ENCODE results near the gene STARD3NL. TPM values are rescaled to one million over a fixed set of nuclear protein-coding genes. Genes with fewer than 3 reads are reported as not detected.

STARD3NL gene
- total RNA-seq, 1 experiment from 2014 or later: 37.4 TPM

GRCh38 chr7:38178695-38179344 lies 775 bp downstream of the STARD3NL start:
- Histone ChIP-seq H3K9me3 (ENCODE audit: low read length) (no peaks in the 10 kb centered on the region), H3K27me3 (ENCODE audit: low read length) (no peaks in the 10 kb centered on the region), H4K20me1 (ENCODE audit: low read length) (no peaks in the 10 kb centered on the region), H3K9me2 (replicated peaks; ENCODE audit: low read length) (no peaks in the 10 kb centered on the region), H3K9ac (ENCODE audit: low read length) (peak overlapping the region; percentile 85), H3F3A (ENCODE audit: low read length, unreplicated experiment) (no peaks in the 10 kb centered on the region), H3K4me1 (ENCODE audit: insufficient read depth, low read length) (peaks cover 16% of the 10 kb centered on the region), H2AFZ (ENCODE audit: low read length) (peak overlapping the region; percentile 93), H3K4me3 (ENCODE audit: low read length) (peak overlapping the region; percentile 87), H3K27ac (ENCODE audit: low read length) (peak overlapping the region; percentile 54), H3K36me3 (ENCODE audit: low read depth, low read length) (peaks cover 2% of the 10 kb centered on the region; the same call in 1 of the 2 replicates), H3K4me2 (ENCODE audit: low read length) (peak overlapping the region; percentile 83), H3K79me2 (ENCODE audit: low read length) (peaks cover 45% of the 10 kb centered on the region)
- DNase-seq: no peak
- TF ChIP-seq CTCF (conservative IDR thresholded peaks at IDR 0.05; ENCODE audit: low read depth, low read length): no peak
- no peak for TF ChIP-seq EZH2 (IDR thresholded peaks at IDR 0.05; ENCODE audit: low read length, unreplicated experiment)
- no peak for TF ChIP-seq EZH2phosphoT487 (IDR thresholded peaks at IDR 0.05; ENCODE audit: borderline replicate concordance, low read length)
- ChIA-PET CTCF (no interaction called here), POLR2A (ENCODE audit: unreplicated experiment) (interaction anchor here (0.6 kb wide), 1 partner anchor 175 kb away, joined by 3 read pairs; no protein-coding TSS in a partner anchor)
- TSS peak; percentile 47 for BruUV-seq (replicated peaks)
- ATAC-seq: peak; percentile 31
- intact Hi-C loops (cut with micrococcal nuclease): loop anchor here (5.0 kb wide), 1 partner anchor 43 kb away; no protein-coding TSS in a partner anchor

GRCh38 chr7:38179776-38180226 lies 1.8 kb downstream of the STARD3NL start:
- intact Hi-C loops (cut with micrococcal nuclease): loop anchor here (5.0 kb wide), 1 partner anchor 42 kb away; no protein-coding TSS in a partner anchor
- Histone ChIP-seq H3K9ac (ENCODE audit: low read length) (no peak overlapping the region; the same call in 1 of the 2 replicates), H3K27ac (ENCODE audit: low read length) (no peak overlapping the region), H3K9me3 (ENCODE audit: low read length) (no peaks in the 10 kb centered on the region), H3K27me3 (ENCODE audit: low read length) (no peaks in the 10 kb centered on the region), H3K9me2 (replicated peaks; ENCODE audit: low read length) (no peaks in the 10 kb centered on the region), H2AFZ (ENCODE audit: low read length) (peak overlapping the region; percentile 35; the same call in 1 of the 2 replicates), H3K4me3 (ENCODE audit: low read length) (peak overlapping the region; percentile 87; the same call in 1 of the 2 replicates), H3K36me3 (ENCODE audit: low read depth, low read length) (peaks cover 4% of the 10 kb centered on the region; the same call in 1 of the 2 replicates), H3K4me1 (ENCODE audit: insufficient read depth, low read length) (peaks cover 16% of the 10 kb centered on the region), H3K4me2 (ENCODE audit: low read length) (peak overlapping the region; percentile 83), H3F3A (ENCODE audit: low read length, unreplicated experiment) (no peaks in the 10 kb centered on the region), H3K79me2 (ENCODE audit: low read length) (peaks cover 50% of the 10 kb centered on the region), H4K20me1 (ENCODE audit: low read length) (no peaks in the 10 kb centered on the region)
- no peak for DNase-seq
- ChIA-PET POLR2A (ENCODE audit: unreplicated experiment) (no interaction called here), CTCF (no interaction called here)
- TF ChIP-seq CTCF (conservative IDR thresholded peaks at IDR 0.05; ENCODE audit: low read depth, low read length) (no peak), EZH2phosphoT487 (IDR thresholded peaks at IDR 0.05; ENCODE audit: borderline replicate concordance, low read length) (no peak), EZH2 (IDR thresholded peaks at IDR 0.05; ENCODE audit: low read length, unreplicated experiment) (no peak)
- BruUV-seq (replicated peaks): no TSS peak
- ATAC-seq: no peak

- ChIA-PET CTCF (no interaction called here), POLR2A (ENCODE audit: unreplicated experiment) (no interaction called here)
- H2AFZ ChIP-seq (ENCODE audit: low read length): no peak overlapping the region
- H3K36me3 ChIP-seq (ENCODE audit: low read depth, low read length): peaks cover 4% of the 10 kb centered on the region; the same call in 1 of the 2 replicates
- H3K27ac ChIP-seq (ENCODE audit: low read length): no peak overlapping the region
- H3K4me1 ChIP-seq (ENCODE audit: insufficient read depth, low read length): peaks cover 16% of the 10 kb centered on the region
- H3F3A ChIP-seq (ENCODE audit: low read length, unreplicated experiment): no peaks in the 10 kb centered on the region
- no peaks in the 10 kb centered on the region for H3K9me3 ChIP-seq (ENCODE audit: low read length)
- no TSS peak for BruUV-seq (replicated peaks)
- intact Hi-C loops (cut with micrococcal nuclease): no loop called here
- no peak for TF ChIP-seq EZH2phosphoT487 (IDR thresholded peaks at IDR 0.05; ENCODE audit: borderline replicate concordance, low read length)
- no peak for TF ChIP-seq EZH2 (IDR thresholded peaks at IDR 0.05; ENCODE audit: low read length, unreplicated experiment)
- TF ChIP-seq CTCF (conservative IDR thresholded peaks at IDR 0.05; ENCODE audit: low read depth, low read length): no peak
- H3K9ac ChIP-seq (ENCODE audit: low read length): no peak overlapping the region
- peaks cover 53% of the 10 kb centered on the region for H3K79me2 ChIP-seq (ENCODE audit: low read length)
- H3K4me3 ChIP-seq (ENCODE audit: low read length): no peak overlapping the region
- DNase-seq: no peak
- no peaks in the 10 kb centered on the region for H3K27me3 ChIP-seq (ENCODE audit: low read length)
- no peak overlapping the region for H3K4me2 ChIP-seq (ENCODE audit: low read length)
- no peaks in the 10 kb centered on the region for H3K9me2 ChIP-seq (replicated peaks; ENCODE audit: low read length)
- no peak for ATAC-seq
- no peaks in the 10 kb centered on the region for H4K20me1 ChIP-seq (ENCODE audit: low read length)
Observed at GRCh38 chr7:38181111-38181510, 3.1 kb downstream of the STARD3NL start.
